ENCODE data around the gene VEGFA. TPM values are rescaled to one million over a fixed set of nuclear protein-coding genes. Genes with fewer than 3 reads are reported as not detected.

Gene VEGFA
- total RNA-seq, result 242 TPM
- long read RNA-seq, transcript VEGFA-227 (6 exons, 984 nt), result minor isoform, 15 of 207 reads
- long read RNA-seq, transcript VEGFA-205 (7 exons, 3,535 nt), result major isoform, 85 of 207 reads
- long read RNA-seq, transcript VEGFA-232 (8 exons, 1,170 nt), result minor isoform, 13 of 207 reads
- long read RNA-seq, transcript VEGFA-231 (8 exons, 1,188 nt), result minor isoform, 62 of 207 reads
- long read RNA-seq, partial matches to known transcripts, result 8 of 207 reads
- long read RNA-seq, other reads (novel, unspliced or antisense), result 21 of 207 reads

DNA sequence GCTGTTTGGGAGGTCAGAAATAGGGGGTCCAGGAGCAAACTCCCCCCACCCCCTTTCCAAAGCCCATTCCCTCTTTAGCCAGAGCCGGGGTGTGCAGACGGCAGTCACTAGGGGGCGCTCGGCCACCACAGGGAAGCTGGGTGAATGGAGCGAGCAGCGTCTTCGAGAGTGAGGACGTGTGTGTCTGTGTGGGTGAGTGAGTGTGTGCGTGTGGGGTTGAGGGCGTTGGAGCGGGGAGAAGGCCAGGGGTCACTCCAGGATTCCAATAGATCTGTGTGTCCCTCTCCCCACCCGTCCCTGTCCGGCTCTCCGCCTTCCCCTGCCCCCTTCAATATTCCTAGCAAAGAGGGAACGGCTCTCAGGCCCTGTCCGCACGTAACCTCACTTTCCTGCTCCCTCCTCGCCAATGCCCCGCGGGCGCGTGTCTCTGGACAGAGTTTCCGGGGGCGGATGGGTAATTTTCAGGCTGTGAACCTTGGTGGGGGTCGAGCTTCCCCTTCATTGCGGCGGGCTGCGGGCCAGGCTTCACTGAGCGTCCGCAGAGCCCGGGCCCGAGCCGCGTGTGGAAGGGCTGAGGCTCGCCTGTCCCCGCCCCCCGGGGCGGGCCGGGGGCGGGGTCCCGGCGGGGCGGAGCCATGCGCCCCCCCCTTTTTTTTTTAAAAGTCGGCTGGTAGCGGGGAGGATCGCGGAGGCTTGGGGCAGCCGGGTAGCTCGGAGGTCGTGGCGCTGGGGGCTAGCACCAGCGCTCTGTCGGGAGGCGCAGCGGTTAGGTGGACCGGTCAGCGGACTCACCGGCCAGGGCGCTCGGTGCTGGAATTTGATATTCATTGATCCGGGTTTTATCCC, at the start of gene VEGFA:
Gene VEGFA, plus strand, starts transcription at position 686 of the 846 bp plus-strand sequence.
- intact Hi-C loops (cut with DNase I), result loop anchor here (1.0 to 10.0 kb wide), 7 partner anchors 47 to 455 kb away; partner anchors contain the start of gene SLC29A1
- peak; percentile 95 for DNase-seq (ENCODE audit: missing footprints)
- ATAC-seq, result peak; percentile 79

DNA sequence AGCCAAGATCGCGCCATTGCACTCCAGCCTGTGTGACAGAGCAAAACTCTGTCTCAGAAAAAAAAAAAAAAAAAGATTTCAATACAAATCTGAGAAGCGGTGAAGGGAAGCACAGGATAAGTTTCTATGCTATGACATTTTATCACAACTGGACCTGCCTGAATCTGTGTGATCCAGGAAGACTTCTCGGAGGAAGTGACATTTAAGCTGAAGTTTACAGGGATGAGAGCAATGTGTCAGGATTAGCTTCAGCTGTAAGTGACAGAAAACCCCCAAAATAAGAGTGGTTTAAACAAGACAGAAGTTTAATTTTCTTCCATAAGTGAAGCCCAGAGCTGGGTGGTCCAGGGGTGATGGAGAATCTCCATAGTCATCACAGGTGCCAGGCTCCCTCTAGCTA, 49.0 kb upstream of the VEGFA start:
- no peak for ATAC-seq
- intact Hi-C loops (cut with DNase I), result loop anchor here (5.0 kb wide), 1 partner anchor 46 kb away; no protein-coding TSS in a partner anchor
- no peak for DNase-seq (ENCODE audit: missing footprints)

DNA sequence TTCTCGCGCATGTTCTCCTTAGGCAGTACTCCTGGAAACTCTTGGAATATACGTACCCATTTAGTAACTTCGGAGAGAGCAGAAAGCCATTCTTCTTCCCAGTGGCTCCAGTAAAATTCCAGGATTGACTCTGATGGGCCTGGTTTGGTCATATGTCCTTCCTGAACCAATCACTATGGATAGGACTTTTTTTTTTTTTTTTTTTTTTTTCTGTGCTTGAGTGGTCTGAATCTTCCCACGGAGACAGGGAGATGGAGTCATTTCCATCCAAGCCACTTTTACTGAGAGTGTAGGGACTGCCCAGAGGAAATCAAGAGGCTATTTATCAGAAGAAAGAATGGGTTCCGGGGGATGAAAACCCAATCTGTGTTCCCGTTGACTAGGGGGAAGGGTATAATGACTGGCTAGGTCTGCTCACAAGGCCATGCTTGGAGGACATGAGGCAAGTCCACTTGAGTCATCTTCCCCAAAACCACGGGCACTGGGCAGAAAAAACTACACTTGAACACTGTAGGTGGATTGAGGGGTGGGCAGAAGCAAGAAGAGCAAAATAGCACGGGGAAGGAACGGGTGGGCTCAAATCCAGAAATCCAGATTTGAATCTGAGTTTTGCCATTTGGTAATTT, 47.0 kb upstream of the VEGFA start:
- intact Hi-C loops (cut with DNase I), result loop anchor here (5.0 kb wide), 1 partner anchor 44 kb away; no protein-coding TSS in a partner anchor
- no peak for DNase-seq (ENCODE audit: missing footprints)
- no peak for ATAC-seq

DNA sequence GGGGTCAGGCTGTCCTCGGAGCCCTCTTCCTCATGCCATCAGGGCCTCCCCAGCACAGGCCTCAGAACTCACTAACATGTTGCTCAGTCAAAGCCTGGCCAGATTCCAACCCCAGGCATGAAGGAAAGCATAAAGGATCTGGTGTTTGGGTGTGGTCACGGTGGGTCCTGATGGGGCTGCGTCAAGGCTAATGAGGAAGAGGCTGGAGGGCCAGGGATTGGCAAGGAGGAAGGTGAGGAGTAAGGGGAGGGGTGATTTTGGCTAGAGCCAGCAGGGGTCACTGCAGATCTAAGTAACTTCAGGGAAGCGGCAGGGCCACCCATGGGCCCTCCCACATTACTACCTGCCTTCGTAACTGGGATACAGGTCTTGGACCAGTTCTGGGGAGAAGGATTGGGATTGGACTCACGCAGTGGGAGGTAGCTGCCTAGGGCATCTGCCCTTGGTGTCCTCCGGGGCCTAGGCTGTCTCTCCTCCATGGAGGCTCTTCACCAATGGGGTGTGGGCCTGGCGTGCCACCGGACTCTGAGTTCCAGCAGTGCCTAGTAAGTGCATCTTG, 46.2 kb upstream of the VEGFA start:
- intact Hi-C loops (cut with DNase I), result loop anchor here (2.0 to 5.0 kb wide), 2 partner anchors 43 to 355 kb away; no protein-coding TSS in a partner anchor
- DNase-seq (ENCODE audit: missing footprints), result peak; percentile 76
- peak; percentile 76 for ATAC-seq

DNA sequence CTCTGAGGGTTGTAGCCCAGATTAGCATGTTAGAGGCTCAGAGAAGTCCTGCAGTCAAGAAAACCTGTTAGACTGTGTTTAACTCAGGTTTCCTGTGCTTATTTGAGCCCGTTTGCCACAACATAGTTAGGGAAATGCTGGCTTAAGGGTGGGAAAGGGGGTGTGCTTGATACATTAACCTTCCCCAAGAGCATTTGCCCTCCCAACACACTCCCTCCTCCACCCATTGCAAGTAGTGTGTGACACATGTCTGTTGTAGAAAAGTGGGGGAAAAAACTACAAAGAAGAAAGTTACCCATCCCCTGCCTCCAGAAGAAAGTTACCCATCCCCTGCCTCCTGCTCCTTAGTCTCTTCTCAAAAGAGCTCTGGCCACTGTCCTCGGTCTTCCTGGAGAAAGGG, 45.7 kb upstream of the VEGFA start:
- intact Hi-C loops (cut with DNase I), result loop anchor here (2.0 to 5.0 kb wide), 2 partner anchors 43 to 354 kb away; no protein-coding TSS in a partner anchor
- ATAC-seq, result no peak
- no peak for DNase-seq (ENCODE audit: missing footprints)

DNA sequence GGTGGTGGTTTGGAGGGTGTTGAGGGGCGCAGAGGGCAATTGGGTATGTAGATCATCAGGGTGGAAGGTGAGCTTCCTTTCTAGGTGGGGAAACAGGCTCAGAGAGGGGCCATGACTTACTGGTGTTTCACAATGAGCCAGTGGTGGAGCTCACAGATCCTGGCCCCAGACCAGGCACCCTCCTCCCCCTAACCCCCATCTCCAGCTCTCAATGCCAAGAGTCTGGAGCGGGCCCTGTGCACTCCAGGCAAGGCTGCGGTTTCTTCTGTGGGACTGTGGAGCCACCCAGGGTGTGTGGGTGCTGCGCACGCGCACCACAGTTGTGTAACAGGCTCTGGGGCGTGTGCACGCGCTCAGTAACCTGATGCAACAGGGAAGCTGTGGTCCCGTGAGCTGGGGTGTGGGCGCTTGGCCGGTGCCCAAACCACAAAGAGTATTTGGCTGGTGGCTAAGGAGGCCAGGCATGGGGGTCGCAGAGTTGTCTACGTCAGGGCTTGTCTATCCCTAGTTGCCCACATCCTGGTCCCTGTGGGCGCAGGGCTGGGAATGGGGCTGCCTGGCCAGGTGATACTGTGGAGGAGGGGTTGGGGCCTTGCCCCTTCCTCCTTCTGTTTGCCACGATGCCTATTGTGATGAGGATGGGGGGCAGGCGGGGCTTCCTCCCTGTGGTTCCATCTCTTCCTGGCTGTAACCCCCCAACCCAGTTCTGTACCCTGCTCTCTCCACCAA, 44.9 kb upstream of the VEGFA start:
- DNase-seq (ENCODE audit: missing footprints), result peak; percentile 94
- intact Hi-C loops (cut with DNase I), result loop anchor here (2.0 to 5.0 kb wide), 2 partner anchors 42 to 354 kb away; no protein-coding TSS in a partner anchor
- ATAC-seq, result peak; percentile 88

DNA sequence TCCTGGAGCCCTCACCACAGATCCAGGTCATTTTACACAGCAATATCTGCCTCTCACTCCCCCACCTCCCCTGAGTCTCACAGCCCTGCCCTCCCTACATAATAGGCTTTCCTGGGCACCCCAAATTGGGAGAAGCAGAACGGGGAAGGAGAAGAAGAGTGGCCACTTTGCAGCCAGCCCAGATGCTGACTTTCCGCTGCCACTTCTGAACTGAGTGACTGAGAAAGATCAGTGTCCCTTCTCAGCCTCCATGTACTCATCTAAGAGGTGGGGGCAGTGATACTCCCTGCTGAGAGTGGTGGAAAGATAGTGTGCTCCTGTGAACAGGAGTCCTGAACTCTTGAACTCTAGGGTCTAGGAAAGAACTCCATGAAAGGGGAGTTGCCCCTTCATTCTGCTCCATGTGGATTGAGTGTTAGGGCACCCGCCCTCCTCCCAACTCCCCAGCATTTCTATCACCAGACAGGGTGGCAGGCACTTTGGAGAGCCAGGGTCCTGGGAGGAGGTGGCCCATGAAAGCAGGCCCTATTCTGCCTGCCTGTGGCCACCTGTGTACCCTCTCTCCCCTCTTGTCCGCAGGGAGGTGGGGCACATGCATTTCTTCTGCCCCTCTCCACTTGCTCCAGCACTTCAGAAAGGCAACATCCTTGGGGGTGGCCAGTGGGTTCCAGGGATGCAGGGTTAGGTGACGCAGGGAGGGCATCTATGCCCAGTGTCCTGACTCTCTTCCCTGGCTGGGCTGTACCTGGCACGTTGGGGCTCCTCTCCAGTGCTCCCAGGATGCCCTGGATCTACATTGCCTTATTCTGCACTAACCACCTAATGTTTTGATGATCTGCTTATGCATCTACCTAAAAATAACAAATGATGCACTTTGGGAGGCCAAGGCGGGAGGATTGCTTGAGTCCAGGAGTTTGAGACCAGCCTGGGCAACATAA, 44.1 kb upstream of the VEGFA start:
- intact Hi-C loops (cut with DNase I), result loop anchor here (2.0 kb wide), 1 partner anchor 353 kb away; no protein-coding TSS in a partner anchor
- DNase-seq (ENCODE audit: missing footprints) (no peak), ATAC-seq (no peak)

DNA sequence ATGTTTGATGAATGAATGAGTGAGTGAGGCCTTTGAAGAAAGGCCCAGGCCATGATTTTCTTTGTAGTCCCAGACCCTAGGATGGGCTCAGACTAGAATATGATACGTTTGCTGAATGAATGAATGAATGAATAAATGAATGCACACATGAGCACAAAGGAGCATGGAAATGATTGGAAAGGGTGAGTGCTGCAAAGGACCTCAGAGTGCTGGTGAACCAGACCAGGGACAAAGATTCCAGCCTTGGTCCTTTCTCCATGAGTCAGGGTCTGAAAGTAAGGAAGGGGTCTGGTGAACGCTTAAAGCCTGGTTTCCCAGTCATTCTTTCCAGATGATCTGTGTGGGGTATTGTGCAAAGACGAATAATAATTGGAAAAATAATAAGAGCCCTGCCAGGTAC, 42.4 kb upstream of the VEGFA start:
- ATAC-seq (no peak), DNase-seq (ENCODE audit: missing footprints) (no peak)
- intact Hi-C loops (cut with DNase I), result no loop called here

DNA sequence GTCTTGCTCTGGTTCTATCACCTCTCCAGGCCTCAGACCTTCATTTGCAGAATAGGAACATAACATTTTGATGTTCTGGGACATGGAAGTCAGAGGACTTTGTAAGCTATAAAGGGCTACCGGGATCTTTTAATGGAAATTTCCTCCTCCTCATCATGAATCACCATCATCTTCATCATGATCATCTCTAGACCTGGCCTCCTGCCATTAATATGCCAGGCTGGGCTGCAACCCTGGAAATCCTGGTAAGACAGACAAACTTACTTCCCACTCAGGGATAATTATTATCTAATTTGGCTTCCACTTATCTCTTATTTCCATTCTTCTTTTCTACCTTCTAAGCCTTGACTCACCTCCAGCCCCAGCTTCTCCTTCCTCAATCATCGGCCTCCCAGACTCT, 41.4 kb upstream of the VEGFA start:
- DNase-seq (ENCODE audit: missing footprints) (no peak), ATAC-seq (no peak)
- intact Hi-C loops (cut with DNase I), result no loop called here

DNA sequence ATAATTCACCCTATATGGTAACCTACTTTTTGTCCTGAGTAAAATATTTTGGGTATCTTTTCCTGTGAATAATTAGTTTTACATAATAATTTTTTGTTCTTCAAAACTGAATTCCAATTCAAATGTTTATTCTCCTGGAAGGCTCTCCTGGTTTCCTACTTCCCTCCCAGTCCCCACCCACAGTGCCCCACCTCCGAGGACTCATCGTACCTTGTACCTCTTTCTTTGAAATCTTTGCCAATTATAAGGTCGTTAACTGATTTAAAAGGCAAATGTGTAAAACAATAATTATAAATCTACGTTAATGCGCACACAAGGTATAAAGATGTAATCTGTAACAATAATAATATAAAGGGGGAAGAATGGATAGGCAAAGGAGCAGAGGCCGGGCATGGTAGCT, 40.5 kb upstream of the VEGFA start:
- no peak for ATAC-seq
- intact Hi-C loops (cut with DNase I), result no loop called here
- DNase-seq (ENCODE audit: missing footprints), result no peak

DNA sequence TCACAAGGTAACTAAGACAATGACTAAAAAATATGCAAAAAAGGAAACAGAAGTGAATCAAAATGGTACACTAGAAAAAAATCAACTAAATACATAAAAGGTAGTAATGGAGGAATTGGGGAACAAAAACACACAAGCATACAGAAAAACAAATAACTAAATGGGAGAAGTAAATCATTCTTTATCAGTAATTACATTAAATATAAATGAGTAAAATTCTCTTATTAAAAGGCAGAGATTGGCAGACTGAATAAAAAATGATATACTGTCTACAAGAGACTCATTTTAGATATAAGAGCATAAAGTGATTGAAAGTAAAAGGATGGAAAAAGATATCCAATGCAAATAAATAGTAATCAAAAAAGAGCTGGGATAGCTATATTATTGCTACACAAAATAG, 39.4 kb upstream of the VEGFA start:
- intact Hi-C loops (cut with DNase I), result no loop called here
- ATAC-seq, result no peak
- DNase-seq (ENCODE audit: missing footprints), result no peak

DNA sequence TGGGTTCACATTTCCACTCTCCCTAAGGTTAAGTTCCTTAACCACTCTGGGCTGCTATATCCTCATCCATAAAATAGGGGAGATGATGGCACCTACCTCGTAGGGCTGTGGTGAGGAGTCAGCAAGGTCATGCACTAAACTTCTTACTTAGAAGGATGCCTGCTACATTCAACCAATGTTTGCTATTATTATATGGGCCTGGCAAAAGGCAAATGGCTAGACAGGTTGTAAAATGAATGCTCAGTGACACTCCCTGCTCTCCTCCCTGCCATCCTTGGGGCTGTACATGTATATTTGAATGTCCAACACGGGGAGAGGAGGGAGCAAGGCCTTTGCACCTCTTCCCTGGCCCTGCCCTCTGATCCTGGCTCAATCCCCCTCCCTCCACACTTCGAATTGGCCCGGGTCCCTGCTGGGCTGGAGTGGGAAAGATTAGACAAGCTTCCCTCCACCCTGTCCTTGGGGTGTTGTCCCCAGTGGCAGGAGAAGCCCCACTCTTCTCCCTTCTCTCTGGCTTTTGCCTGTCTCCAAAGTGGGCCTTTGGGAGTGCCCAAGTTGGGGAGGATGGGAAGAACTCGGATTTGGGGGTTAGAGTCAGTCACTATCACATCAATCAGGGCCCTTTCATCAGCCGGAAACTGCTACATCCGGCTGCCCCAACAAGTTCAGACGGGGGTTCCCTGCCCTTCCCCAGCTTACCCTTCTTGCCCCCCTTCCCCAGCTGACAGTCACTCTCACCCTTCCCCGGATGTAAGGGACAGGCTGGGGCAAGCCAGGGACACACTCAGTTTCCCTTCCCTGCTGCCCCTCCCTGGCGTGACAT, 36.3 kb upstream of the VEGFA start:
- intact Hi-C loops (cut with DNase I), result no loop called here
- no peak for DNase-seq (ENCODE audit: missing footprints)
- no peak for ATAC-seq

DNA sequence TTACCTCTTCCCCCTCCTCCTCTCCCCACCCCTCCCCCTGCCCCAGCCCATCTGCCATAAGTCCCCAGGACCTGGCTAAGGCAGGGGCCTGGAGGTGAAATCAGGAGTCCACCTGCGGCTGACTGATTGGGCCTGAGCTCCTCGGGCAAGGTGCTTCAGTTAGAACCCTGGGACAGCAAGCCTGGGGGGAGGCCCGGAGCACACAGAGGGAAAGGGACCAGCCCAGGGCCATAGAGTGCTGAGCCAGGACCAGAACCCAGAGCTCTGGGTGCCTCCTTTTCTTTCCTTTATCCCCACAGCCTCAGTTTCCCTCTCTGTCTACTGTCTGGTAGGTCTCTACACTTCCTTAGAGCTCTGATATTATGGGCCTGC, 35.7 kb upstream of the VEGFA start:
- DNase-seq (ENCODE audit: missing footprints), result no peak
- ATAC-seq, result no peak
- intact Hi-C loops (cut with DNase I), result no loop called here

DNA sequence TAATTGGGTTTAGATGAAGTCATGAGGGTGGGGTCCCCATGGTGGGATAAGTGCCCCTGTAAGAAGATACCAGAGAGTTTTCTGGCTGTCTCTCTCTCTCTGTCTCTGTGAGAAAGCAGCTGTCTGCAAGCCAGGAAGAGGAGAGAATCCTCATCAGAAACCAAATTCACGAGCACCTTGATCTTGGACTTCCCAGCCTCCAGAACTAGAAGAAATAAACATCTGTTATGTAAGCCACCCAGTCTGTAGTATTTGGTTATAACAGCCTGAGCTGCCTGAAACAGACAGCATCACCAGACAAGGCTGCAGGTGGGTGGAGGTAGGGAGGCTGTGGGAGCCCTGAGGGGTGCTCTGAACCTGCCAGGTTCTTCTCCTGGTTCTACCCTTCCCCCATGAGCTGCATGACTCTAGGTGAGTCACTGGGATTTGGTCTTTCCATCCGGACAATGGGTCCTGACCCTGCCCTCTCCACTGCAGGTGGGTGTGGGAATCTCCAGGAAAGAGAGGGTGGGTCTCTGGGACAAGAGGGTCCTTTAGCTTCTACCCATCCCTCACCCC, 34.3 kb upstream of the VEGFA start:
- intact Hi-C loops (cut with DNase I), result no loop called here
- no peak for DNase-seq (ENCODE audit: missing footprints)
- ATAC-seq, result no peak

DNA sequence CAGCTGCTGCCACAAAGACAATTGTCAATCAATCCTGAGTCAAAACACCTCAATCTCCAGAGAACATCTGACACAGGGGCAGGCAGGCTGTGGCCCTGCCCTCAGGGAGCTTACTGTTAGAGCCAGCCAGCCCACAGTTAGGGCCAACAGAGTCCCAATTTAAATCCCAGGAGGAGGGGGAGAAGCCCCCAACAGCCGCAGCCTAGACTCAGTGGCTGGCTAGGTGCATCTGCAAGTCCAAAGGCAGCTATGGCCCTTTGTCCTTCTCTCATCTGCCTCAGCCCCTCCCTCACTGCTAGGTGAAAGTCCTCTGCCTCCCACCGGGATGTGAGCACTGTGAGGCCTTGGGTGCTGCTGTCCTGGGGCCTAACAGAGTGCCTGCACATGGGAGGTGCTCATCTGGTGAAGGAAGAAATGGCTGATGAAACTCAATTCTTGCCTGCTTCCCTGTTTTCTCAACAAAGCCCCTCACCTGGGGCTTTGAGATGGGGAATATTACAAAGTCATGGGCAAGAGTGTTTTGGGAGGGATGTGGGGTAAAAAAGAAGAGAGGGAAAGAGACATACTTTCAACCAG, 33.7 kb upstream of the VEGFA start:
- DNase-seq (ENCODE audit: missing footprints), result no peak
- no peak for ATAC-seq
- intact Hi-C loops (cut with DNase I), result no loop called here

DNA sequence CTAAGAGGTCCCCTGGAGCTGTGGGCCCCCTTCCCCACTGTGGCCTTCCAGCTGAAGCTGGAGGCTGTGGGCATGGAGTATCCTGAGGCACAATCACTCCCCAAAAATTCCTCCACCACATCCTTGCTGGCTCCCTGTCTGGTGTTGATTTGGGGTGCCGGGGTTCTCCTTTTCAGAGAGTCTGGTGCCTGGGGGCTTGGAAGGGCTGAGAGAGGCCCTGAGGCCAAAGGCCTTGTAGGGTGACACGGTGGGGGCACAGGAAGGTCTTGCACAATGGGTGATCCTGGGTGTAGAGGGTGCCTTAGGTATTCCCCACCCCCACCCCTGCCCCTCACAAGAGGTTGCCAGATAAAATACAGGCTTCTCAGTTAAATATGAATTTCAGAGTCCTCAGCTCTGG, 33.2 kb upstream of the VEGFA start:
- ATAC-seq (no peak), DNase-seq (ENCODE audit: missing footprints) (no peak)
- intact Hi-C loops (cut with DNase I), result no loop called here

Measured in Right ventricle myocardium inferior (tissue), 1 donor.